Common myeloid progenitor, CD34-positive (primary cell): Measurements from ENCODE around the gene DENND1A.
A peak's percentile ranks its signal among the peaks of the same experiment; 100 is the strongest.

ENCODE experiments used
- CTCF ChIA-PET: fragments of 350-600 bp; sonication (Branson Sonifier 250); formaldehyde crosslinking; loops from one replicate; lab custom pipeline; 2021; ENCODE audit warnings: antibody characterized with exemption; lab: Charles Lee
- POLR2A ChIA-PET: fragments of 350-600 bp; sonication (Branson Sonifier 250); formaldehyde crosslinking; loops from one replicate; lab custom pipeline; 2021; ENCODE audit warnings: antibody characterized with exemption; lab: Charles Lee
- DNase-seq, 3 donors: peaks; one replicate each; pipeline versions ENCODE4 v3.0.0 to v3.0.0-alpha.2; 2013
- H3K27ac ChIP-seq, 2 experiments: 1 replicate in 1 of 2; 2 replicates in 1 of 2; pipeline ENCODE4 v1.7.0; 2013; ENCODE audit warnings: inconsistent platforms in 2 of 2, low read length in 2 of 2, mild to moderate bottlenecking in 2 of 2, low read depth in 1 of 2, moderate library complexity in 1 of 2; ENCODE audit not compliant: severe bottlenecking in 2 of 2, insufficient read depth in 1 of 2, poor library complexity in 1 of 2
- H3K27me3 ChIP-seq, 5 experiments: replicated peaks in 2 of 5; 1 replicate in 3 of 5; 2 replicates in 2 of 5; pipeline versions ENCODE4 v1.6.1 to v1.7.0; 2013; ENCODE audit warnings: low read length in 4 of 5, mild to moderate bottlenecking in 2 of 5, moderate library complexity in 2 of 5, inconsistent platforms in 1 of 5; ENCODE audit not compliant: insufficient read depth in 5 of 5, control insufficient read depth in 4 of 5
- H3K36me3 ChIP-seq, 4 experiments: 1 replicate in 2 of 4; 2 replicates in 2 of 4; pipeline versions ENCODE4 v1.6.1 to v1.7.0; 2013; ENCODE audit warnings: low read length in 3 of 4, control low read depth in 1 of 4, mild to moderate bottlenecking in 1 of 4; ENCODE audit not compliant: control insufficient read depth in 4 of 4, insufficient read depth in 4 of 4
- H3K4me1 ChIP-seq, 4 experiments: 1 replicate in 3 of 4; 2 replicates in 1 of 4; pipeline versions ENCODE4 v1.6.1 to v1.7.1; 2013; ENCODE audit warnings: low read length in 3 of 4, mild to moderate bottlenecking in 3 of 4, control low read depth in 1 of 4, inconsistent platforms in 1 of 4, moderate library complexity in 1 of 4; ENCODE audit not compliant: control insufficient read depth in 4 of 4, insufficient read depth in 4 of 4; ENCODE audit errors: control extremely low read depth in 1 of 4
- H3K4me3 ChIP-seq, 7 experiments: 1 replicate in 4 of 7; 2 replicates in 3 of 7; pipeline versions ENCODE4 v1.5.1 to v1.7.0; 2013; ENCODE audit warnings: mild to moderate bottlenecking in 7 of 7, low read length in 6 of 7, moderate library complexity in 6 of 7, inconsistent platforms in 2 of 7, low read depth in 2 of 7, control low read depth in 1 of 7; ENCODE audit not compliant: insufficient read depth in 4 of 7, control insufficient read depth in 1 of 7; ENCODE audit errors: extremely low read depth in 1 of 7
- H3K9me3 ChIP-seq, 5 experiments: 1 replicate in 4 of 5; 2 replicates in 1 of 5; pipeline versions ENCODE4 v1.6.1 to v1.7.1; 2013; ENCODE audit warnings: low read length in 4 of 5, mild to moderate bottlenecking in 2 of 5, inconsistent platforms in 1 of 5, low read depth in 1 of 5, moderate library complexity in 1 of 5; ENCODE audit not compliant: control insufficient read depth in 4 of 5, insufficient read depth in 2 of 5; ENCODE audit errors: control extremely low read depth in 1 of 5
- WGBS: methylation state at CpG from one replicate; pipeline ENCODE4 v1.1.5; 2013; ENCODE audit not compliant: insufficient coverage; 5-methylcytosine and 5-hydroxymethylcytosine counted together

The DENND1A gene

GRCh38 chr9:123880420-123880819 lies 49.5 kb downstream of the DENND1A start:
- no peak for DNase-seq
- WGBS = 100% methylated on average over 2 of the region's 3 CpGs
- no peak overlapping the region for H3K27ac ChIP-seq
- POLR2A ChIA-PET = no interaction called here
- CTCF ChIA-PET = interaction anchor here (0.9 to 1.4 kb wide), 2 partner anchors 10 to 13 kb away, joined by 3 read pairs; no protein-coding TSS in a partner anchor
- no peak overlapping the region for H3K4me3 ChIP-seq
- no peaks in the 10 kb centered on the region for H3K27me3 ChIP-seq
- H3K9me3 ChIP-seq = no peaks in the 10 kb centered on the region
- no peaks in the 10 kb centered on the region for H3K4me1 ChIP-seq
- peaks cover 2 to 10% (median 5%) of the 10 kb centered on the region in 4 experiments for H3K36me3 ChIP-seq

DNA sequence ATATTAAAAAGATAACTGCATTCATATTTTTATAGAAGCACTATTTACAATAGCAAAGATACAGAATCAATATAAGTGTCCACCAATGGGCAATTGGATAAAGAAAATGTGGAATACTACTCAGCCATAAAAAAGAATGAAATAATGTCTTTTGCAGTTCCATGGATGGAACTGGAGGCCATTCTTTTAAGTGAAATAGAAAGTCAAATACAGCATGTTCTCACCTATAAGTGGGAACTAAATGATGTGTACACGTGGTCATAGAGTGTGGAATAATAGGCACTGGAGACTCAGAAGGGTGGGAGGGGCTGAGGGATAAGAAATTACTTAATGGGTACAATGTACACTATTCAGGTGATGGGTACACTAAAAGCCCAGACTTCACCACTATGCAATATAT lies 53.2 kb downstream of the DENND1A start:
- CTCF ChIA-PET = no interaction called here
- Histone ChIP-seq H3K27me3 (no peaks in the 10 kb centered on the region), H3K9me3 (no peaks in the 10 kb centered on the region), H3K4me1 (no peaks in the 10 kb centered on the region), H3K4me3 (no peak overlapping the region), H3K36me3 (peaks cover 3 to 11% (median 5%) of the 10 kb centered on the region in 4 experiments), H3K27ac (no peak overlapping the region)
- no CpG with 5 or more reads among the region's 1 CpG for WGBS
- no peak for DNase-seq
- POLR2A ChIA-PET = no interaction called here

- ChIA-PET POLR2A (no interaction called here), CTCF (no interaction called here)
- H3K9me3 ChIP-seq = no peaks in the 10 kb centered on the region
- H3K27ac ChIP-seq = no peak overlapping the region
- no peaks in the 10 kb centered on the region for H3K27me3 ChIP-seq
- no peak for DNase-seq
- H3K4me1 ChIP-seq = peaks cover 0 to 8% (median 5%) of the 10 kb centered on the region in 4 experiments
- H3K36me3 ChIP-seq = peaks cover 3 to 10% (median 5%) of the 10 kb centered on the region in 4 experiments
- WGBS = no CpG with 5 or more reads among the region's 1 CpG
- H3K4me3 ChIP-seq = no peak overlapping the region
Measured at GRCh38 chr9:123872710-123873109, 57.2 kb downstream of the DENND1A start.

- H3K4me1 ChIP-seq = peaks cover 4 to 15% (median 13%) of the 10 kb centered on the region in 4 experiments
- H3K27me3 ChIP-seq = no peaks in the 10 kb centered on the region
- no peak for DNase-seq
- ChIA-PET CTCF (no interaction called here), POLR2A (no interaction called here)
- H3K4me3 ChIP-seq = no peak overlapping the region
- 100% methylated on average over 3 of the region's 3 CpGs for WGBS
- H3K27ac ChIP-seq = no peak overlapping the region
- no peaks in the 10 kb centered on the region for H3K9me3 ChIP-seq
- H3K36me3 ChIP-seq = peaks cover 3 to 6% (median 4%) of the 10 kb centered on the region in 4 experiments
Measured at GRCh38 chr9:123871781-123872180, 58.1 kb downstream of the DENND1A start.

DNA sequence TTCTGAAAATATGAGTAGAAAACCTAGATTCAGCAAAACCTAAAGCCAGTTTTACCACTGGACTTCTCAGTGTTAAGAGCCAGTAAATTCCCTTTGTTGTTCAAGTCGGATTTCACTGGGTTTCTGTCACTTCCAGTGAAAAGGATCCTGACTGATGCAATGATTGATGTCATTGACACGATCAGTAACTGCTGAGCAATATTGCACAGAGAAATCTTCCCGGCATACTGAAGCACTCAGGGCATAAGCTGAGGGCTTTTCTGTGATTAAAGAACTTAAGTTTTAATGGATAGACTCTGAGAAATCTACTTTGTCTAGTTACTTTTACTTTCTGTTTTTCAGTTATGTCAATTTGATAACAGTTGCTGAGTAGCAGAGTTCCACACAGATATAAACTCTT lies 61.9 kb downstream of the DENND1A start:
- H3K27ac ChIP-seq = no peak overlapping the region
- peak in 2 of 3 donors; percentile 38 to 41 for DNase-seq
- peak overlapping the region in 5 of 7 experiments; percentile 5 to 57 (median 33) for H3K4me3 ChIP-seq
- H3K27me3 ChIP-seq = no peaks in the 10 kb centered on the region
- ChIA-PET POLR2A (no interaction called here), CTCF (interaction anchor here (0.8 to 1.3 kb wide), 2 partner anchors 12 to 14 kb away, joined by 3 read pairs; no protein-coding TSS in a partner anchor)
- H3K4me1 ChIP-seq = peaks cover 10 to 29% (median 17%) of the 10 kb centered on the region in 4 experiments
- 57% methylated on average over 2 of the region's 3 CpGs for WGBS
- H3K9me3 ChIP-seq = peaks cover 0 to 2% (median 0%) of the 10 kb centered on the region in 5 experiments
- no peaks in the 10 kb centered on the region for H3K36me3 ChIP-seq

DNA sequence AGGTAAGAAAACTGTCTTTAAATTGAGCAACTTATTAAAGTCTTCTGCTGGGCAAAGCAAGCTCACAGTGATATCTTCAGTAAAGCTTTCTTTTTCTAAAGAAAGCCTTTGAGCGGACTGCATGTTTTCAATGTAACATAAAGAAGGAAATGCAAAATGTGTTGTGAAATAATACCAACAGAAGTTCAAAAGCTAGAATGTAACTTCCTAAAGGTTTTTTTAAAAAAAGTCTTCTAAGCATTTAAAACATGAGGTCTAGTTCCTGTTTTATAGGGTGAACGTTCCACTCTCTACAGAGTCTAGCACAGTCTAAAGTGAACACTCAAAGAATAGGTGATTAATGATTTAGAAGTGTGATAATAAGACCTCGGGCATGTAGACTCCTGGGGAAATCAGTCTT lies 62.9 kb downstream of the DENND1A start:
- peak overlapping the region in 3 of 7 experiments; percentile 26 to 41 (median 31) for H3K4me3 ChIP-seq
- ChIA-PET POLR2A (no interaction called here), CTCF (interaction anchor here (1.2 to 1.5 kb wide), 3 partner anchors 12 to 23 kb away, joined by 3 read pairs; no protein-coding TSS in a partner anchor)
- 0% methylated on average over 1 of the region's 3 CpGs for WGBS
- no peak overlapping the region for H3K27ac ChIP-seq
- peaks cover 0 to 2% (median 0%) of the 10 kb centered on the region in 5 experiments for H3K9me3 ChIP-seq
- no peaks in the 10 kb centered on the region for H3K27me3 ChIP-seq
- no peaks in the 10 kb centered on the region for H3K36me3 ChIP-seq
- DNase-seq = peak; percentile 44 to 86 (median 77)
- peaks cover 10 to 29% (median 17%) of the 10 kb centered on the region in 4 experiments for H3K4me1 ChIP-seq

- ChIA-PET CTCF (interaction anchor here (1.2 to 1.5 kb wide), 3 partner anchors 12 to 24 kb away, joined by 3 read pairs; no protein-coding TSS in a partner anchor), POLR2A (no interaction called here)
- Histone ChIP-seq H3K27ac (no peak overlapping the region), H3K9me3 (peaks cover 0 to 2% (median 0%) of the 10 kb centered on the region in 5 experiments), H3K27me3 (no peaks in the 10 kb centered on the region), H3K36me3 (no peaks in the 10 kb centered on the region), H3K4me3 (peak overlapping the region in 2 of 7 experiments; percentile 3 to 41), H3K4me1 (peaks cover 10 to 29% (median 17%) of the 10 kb centered on the region in 4 experiments)
- DNase-seq = peak; percentile 29 to 72 (median 65)
- no CpG with 5 or more reads among the region's 2 CpGs for WGBS
Measured at GRCh38 chr9:123866497-123866896, 63.4 kb downstream of the DENND1A start.
